ENCODE results near the gene SEC14L2. TPM values are rescaled to one million over a fixed set of nuclear protein-coding genes. Genes with fewer than 3 reads are reported as not detected.

SEC14L2 gene
- total RNA-seq, 1 experiment from 2014 or later: 8.2 TPM

DNA sequence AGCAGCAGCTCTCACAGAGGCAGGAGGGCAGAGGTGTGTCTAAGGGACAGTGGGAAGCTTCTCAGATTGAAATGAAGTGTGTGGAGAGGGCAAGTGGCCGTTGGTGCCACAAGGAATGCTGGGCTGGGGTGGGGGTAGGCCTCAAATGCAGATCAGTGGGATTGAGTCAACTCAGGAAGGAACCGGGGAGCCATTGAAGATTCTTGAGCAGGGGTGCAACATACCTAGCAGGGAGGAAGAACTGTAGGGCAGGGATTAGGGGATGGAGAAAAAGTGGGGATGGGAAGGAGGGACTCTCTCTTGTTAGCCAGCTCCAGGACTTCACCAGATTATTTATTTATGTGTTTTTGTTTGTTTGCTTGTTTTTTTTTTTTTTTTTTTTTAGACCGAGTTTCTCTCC lies 2.9 kb upstream of the SEC14L2 start:
- Histone ChIP-seq H4K8ac (replicated peaks; ENCODE audit: insufficient read length, low read depth, low read length) (no peak overlapping the region), H2AK5ac (ENCODE audit: insufficient read length, low read length) (no peak overlapping the region), H2BK20ac (ENCODE audit: low read depth, low read length, poor library complexity, severe bottlenecking) (no peak overlapping the region), H3K4me2 (ENCODE audit: insufficient read depth, insufficient read length, low read length) (no peak overlapping the region), H3K79me2 (ENCODE audit: insufficient read depth, low read length) (no peaks in the 10 kb centered on the region), H3K4ac (ENCODE audit: low read depth, low read length) (no peak overlapping the region), H2BK120ac (ENCODE audit: low read depth, low read length, poor library complexity, severe bottlenecking) (no peak overlapping the region), H3K9ac (ENCODE audit: extremely low read depth, insufficient read length, low read length) (no peak overlapping the region), H4K5ac (ENCODE audit: insufficient read length, low read depth, low read length) (no peak overlapping the region), H3K14ac (ENCODE audit: insufficient read depth, low read length) (no peak overlapping the region), H2BK12ac (ENCODE audit: insufficient read length, low read depth, low read length) (no peak overlapping the region), H3K23me2 (ENCODE audit: insufficient read length, low read depth, low read length, poor library complexity, severe bottlenecking) (peaks cover 7% of the 10 kb centered on the region), H3K23ac (ENCODE audit: insufficient read length, low read depth, low read length) (no peak overlapping the region), H4K20me1 (ENCODE audit: control insufficient read depth, insufficient read depth, insufficient read length) (no peaks in the 10 kb centered on the region), H3K56ac (ENCODE audit: insufficient read length, low read depth, low read length) (no peak overlapping the region), H2BK5ac (ENCODE audit: insufficient read length, low read length) (no peak overlapping the region), H4K91ac (ENCODE audit: insufficient read length, low read depth, low read length) (no peak overlapping the region), H3K18ac (ENCODE audit: insufficient read length, low read depth, low read length) (no peak overlapping the region), H3K79me1 (ENCODE audit: insufficient read depth, low read depth, low read length, poor library complexity, severe bottlenecking) (no peaks in the 10 kb centered on the region), H2AFZ (ENCODE audit: low read length) (no peak overlapping the region), H3K27ac (ENCODE audit: insufficient read length, low read depth, low read length) (no peak overlapping the region), H3T11ph (ENCODE audit: low read length) (no peak overlapping the region), H3K27me3 (ENCODE audit: insufficient read depth, low read length) (peaks cover 4% of the 10 kb centered on the region; the same call in 1 of the 2 replicates), H3K4me1 (ENCODE audit: insufficient read depth, low read length) (peaks cover 6% of the 10 kb centered on the region; the same call in 1 of the 2 replicates), H2BK15ac (ENCODE audit: low read depth, low read length) (no peak overlapping the region), H3K9me3 (ENCODE audit: control insufficient read depth, low read depth, low read length) (no peaks in the 10 kb centered on the region)
- peaks cover 0 to 8% (median 5%) of the 10 kb centered on the region in 3 experiments; a peak in 3 of 7 replicates for H3K36me3 Mint-ChIP-seq (ENCODE audit: insufficient read depth in 1 of 3, low read depth in 3 of 3)
- no peak for DNase-seq
- no peak overlapping the region for H3K4me3 Mint-ChIP-seq
- WGBS (ENCODE audit: extremely low coverage, insufficient read length, low lambda C conversion rate): no CpG with 5 or more reads among the region's 3 CpGs
- H3K27me3 Mint-ChIP-seq (ENCODE audit: low read depth): peaks cover 36% of the 10 kb centered on the region
- H3K9me3 Mint-ChIP-seq: peaks cover 5 to 11% of the 10 kb centered on the region in 2 experiments
- TF ChIP-seq, protein P1, sequence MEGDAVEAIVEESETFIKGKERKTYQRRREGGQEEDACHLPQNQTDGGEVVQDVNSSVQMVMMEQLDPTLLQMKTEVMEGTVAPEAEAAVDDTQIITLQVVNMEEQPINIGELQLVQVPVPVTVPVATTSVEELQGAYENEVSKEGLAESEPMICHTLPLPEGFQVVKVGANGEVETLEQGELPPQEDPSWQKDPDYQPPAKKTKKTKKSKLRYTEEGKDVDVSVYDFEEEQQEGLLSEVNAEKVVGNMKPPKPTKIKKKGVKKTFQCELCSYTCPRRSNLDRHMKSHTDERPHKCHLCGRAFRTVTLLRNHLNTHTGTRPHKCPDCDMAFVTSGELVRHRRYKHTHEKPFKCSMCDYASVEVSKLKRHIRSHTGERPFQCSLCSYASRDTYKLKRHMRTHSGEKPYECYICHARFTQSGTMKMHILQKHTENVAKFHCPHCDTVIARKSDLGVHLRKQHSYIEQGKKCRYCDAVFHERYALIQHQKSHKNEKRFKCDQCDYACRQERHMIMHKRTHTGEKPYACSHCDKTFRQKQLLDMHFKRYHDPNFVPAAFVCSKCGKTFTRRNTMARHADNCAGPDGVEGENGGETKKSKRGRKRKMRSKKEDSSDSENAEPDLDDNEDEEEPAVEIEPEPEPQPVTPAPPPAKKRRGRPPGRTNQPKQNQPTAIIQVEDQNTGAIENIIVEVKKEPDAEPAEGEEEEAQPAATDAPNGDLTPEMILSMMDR (conservative IDR thresholded peaks at IDR 0.05): no peak
- H3K27ac Mint-ChIP-seq: peak overlapping the region in 2 of 3 experiments; percentile 16 to 24; a peak in 3 of 7 replicates
- H3K4me1 Mint-ChIP-seq: peaks cover 39 to 47% of the 10 kb centered on the region in 2 experiments
